ENCODE results near the gene NUP153.
A peak's percentile ranks its signal among the peaks of the same experiment; 100 is the strongest.
"Not testable (repeated sequence)": the region's sequence is repeated elsewhere in the genome, so short reads cannot be mapped to it uniquely, and the experiment has no call there.

Gene NUP153

DNA sequence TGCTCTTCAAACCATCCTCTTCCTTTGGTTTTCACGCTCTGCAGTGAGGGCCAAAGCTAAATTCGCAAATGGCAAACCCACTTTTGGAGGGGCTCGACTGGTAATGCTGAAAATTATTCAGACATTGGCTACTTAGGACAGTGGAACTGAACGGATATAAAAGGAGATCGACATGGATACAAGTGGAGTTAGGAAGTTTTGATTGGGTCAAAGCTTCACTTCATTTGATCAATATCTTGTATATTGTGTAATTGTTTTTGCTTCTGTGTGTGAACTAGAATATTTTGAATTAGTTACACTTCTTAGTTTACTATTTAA is 105.4 kb downstream of the NUP153 start:
- no peak for DNase-seq (ENCODE audit: low read depth)

GRCh38 chr6:17600527-17601385 is 106.0 kb downstream of the NUP153 start:
- peak; percentile 36 for DNase-seq (ENCODE audit: low read depth)

DNA sequence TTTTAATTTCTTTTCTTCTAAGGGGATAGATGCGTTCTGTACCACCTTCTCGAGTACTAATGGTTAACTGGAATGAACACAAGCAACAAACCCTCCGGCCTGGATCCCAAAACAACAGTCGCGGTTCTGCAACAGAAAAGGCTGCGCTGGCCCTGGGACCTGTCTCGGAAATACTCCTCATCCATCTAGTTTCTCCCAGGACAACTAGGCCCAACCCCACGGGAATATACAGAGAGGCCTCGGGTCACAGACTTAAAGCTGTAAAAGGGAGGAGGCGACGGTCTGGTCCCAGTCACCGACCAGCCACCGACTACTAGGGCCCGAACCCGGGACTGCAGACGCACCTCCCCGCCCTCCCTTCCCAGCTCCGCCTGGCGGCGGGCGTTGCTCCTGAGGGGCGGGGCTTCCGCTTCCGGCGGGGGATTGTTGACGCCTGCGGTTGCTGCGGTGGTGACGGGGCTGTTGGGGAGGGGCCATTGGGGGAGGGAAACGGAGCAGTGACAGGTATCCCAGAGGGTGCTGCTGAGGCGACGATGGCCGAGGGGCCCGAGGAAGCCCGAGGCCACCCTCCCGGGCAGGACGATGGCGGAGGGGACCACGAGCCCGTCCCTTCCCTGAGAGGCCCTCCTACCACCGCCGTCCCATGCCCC is 106.7 kb downstream of the NUP153 start, which contains the start of gene FAM8A1:
TSS of gene FAM8A1 (plus strand) at position 426 of the 650 bp plus-strand sequence. CDS start at position 534, 108 bp downstream.
- DNase-seq (ENCODE audit: low read depth) = peak; percentile 85

GRCh38 chr6:17596085-17596484 is 110.6 kb downstream of the NUP153 start:
- DNase-seq (ENCODE audit: low read depth) = no peak

GRCh38 chr6:17593246-17593645 is 113.5 kb downstream of the NUP153 start:
- DNase-seq (ENCODE audit: low read depth) = no peak

DNA sequence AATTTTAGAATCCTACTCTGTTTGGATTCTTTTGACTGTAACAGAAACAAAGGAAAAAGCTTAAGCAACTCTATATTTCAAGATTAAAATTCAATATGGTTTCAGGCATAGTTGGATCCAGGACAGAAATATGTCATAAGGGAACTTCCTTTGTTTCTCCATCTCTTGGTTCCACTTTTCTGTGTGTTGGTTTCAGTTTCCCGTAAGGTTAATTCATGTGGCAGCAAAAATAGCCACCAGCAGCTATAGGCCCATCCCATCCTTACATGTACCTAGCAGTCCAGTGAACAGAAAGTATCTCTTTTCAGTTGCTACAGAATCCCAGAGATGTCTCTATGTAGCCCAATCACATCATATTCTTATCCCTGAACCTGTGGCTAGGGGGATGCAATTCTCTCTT is 115.4 kb downstream of the NUP153 start:
- DNase-seq (ENCODE audit: low read depth) = no peak

DNA sequence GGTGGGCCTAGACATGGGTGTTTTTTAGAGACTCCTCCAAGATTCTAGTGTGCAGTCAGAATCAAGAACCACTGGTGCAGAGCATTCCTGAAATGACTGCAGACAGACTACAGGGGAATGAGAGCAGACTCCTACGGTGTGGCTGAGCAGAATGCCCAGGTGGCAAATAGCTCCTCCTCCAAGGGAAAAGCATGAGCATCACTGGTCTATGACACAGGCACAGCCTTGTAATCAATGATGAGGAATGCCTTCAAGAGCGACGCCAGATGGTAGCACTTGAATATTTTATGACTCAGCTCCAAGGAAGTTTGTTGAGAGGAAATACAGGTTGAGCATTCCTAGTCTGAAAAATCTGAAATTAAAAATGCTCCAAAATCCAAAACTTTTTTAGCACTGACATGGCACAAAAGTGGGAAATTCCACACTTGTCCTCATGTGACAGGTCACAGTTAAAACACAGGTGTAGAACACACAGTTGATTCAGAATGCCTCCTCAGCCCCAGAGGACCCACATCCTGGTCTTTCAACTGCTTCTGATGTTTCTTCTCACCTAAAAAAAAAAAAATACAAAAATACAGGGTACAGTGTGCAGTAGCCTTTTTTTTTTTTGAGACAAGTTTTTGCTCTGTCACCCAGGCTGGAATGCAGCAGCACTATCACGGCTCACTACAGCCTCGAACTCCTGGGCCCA is 117.2 kb downstream of the NUP153 start:
- DNase-seq (ENCODE audit: low read depth) = peak; percentile 91

GRCh38 chr6:17588011-17588410 is 118.7 kb downstream of the NUP153 start:
- DNase-seq (ENCODE audit: low read depth) = no peak

GRCh38 chr6:17586623-17587022 is 120.1 kb downstream of the NUP153 start:
- not testable (repeated sequence) for DNase-seq (ENCODE audit: low read depth)

DNA sequence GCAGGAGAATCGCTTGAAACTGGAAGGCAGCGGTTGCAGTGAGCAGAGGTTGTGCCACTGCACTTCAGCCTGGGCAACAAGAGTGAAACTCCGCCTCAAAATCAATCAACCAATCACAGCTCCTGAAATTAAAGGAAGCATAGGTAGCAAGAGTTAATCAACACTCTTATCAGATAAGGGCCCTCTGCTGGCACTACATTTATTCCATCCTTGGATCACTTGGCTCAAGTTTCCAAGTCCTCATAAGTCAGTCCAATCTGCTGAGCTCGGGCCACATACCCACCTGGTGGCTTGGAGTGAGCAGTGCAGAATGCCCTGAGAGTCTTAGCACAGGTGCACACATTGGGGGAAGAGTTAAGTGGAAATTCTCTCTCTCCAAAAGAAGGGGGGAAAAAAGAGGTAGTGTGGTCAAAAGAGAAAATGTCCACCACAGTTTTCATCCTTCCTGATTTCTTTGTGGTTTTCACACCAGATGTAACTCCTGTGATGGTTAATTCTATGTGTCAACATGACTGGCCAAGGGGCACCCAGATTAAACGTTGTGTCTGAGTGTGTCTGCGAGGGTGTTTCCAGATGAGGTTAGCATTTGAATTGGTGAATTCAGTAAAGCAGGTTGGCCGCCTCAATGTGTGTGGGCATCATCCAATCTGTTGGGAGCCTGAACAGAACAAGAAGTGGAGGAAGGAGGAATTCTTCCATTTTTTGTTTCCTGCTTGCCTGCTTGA is 120.8 kb downstream of the NUP153 start:
- DNase-seq (ENCODE audit: low read depth) = peak; percentile 9

DNA sequence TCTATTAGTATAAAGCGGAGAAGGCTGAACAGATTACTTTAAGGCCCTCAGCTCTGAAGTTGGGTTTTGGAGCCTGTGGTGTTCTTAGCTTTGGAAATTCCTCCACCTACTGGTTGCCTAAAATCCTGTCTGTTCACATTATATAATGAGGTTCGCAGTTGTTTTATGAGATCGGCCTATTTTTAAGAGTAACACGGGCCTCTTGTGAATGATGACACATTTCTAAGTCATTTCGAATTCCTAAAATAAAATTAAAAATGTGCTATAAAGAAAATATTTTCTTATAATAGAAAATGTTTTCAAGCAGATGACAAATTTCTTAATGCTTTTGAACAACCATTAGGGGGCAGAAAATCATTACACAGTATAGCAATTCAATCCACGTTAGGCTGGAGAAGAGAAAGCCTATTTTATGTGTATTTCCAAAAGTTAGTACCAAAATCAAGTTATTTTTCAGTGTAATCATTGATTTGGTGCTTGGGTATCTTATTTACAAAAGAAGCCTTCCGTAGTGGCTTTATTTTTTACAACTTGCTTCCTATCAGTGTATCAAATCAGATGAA is 122.4 kb downstream of the NUP153 start:
- DNase-seq (ENCODE audit: low read depth) = peak; percentile 82

DNA sequence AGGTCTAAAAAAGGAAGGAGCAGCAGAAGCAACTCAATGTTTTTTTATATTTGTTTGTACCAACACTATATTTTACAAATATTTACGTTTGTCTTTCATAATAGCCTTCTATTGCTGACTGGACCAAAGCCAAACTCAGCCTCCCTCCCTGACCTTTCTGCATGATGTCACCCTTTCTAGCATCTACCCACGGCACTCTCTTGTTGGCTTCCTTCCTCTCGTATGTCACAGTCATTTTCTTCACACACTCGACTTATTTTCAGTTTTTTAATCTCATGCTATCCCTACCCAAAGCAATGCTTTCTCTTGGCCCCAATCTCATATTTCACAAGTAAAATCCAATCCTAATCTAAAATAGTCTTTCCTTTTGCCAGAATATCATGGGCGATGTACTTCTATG is 122.9 kb downstream of the NUP153 start:
- DNase-seq (ENCODE audit: low read depth) = peak; percentile 67

DNA sequence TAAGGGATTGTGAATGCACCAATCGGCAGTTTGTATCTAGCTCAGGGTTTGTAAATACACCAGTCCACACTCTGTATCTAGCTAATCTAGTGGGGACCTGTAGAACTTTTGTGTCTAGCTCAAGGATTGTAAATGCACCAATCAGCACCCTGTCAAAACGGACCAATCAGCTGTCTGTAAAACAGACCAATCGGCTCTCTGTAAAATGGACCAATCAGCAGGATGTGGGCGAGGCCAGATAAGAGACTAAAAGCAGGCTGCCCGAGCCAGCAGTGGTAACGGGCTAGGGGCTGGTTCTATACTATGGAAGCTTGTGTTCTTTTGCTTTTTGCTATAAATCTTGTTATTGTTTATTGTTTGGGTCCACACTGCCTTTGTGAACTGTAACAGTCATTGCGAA is 125.4 kb downstream of the NUP153 start:
- not testable (repeated sequence) for DNase-seq (ENCODE audit: low read depth)

- peak; percentile 33 for DNase-seq (ENCODE audit: low read depth)
These were observed 126.1 kb downstream of the NUP153 start for GRCh38 chr6:17580518-17581048.

DNA sequence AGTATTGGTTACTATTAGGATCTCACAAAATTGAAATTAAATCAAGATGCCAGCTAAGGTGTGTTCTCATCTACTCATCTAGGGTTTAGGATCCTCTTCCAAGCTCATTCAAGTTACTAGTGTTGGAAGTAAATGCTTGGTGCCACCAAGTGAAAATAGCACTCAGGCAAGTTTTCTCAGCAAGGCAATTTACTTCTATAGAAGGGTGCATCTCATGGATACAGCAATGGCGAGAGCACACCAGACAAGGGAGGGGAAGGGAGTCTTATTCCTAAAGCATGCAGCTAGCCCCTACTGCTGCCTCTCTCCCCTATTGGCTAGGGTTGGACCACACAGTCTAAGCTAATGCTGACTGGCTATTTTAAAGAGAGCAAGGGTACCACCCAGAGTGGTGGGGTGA is 129.7 kb downstream of the NUP153 start:
- no peak for DNase-seq (ENCODE audit: low read depth)

GRCh38 chr6:17574866-17575560 is 131.7 kb downstream of the NUP153 start:
- DNase-seq (ENCODE audit: low read depth) = peak; percentile 88

DNA sequence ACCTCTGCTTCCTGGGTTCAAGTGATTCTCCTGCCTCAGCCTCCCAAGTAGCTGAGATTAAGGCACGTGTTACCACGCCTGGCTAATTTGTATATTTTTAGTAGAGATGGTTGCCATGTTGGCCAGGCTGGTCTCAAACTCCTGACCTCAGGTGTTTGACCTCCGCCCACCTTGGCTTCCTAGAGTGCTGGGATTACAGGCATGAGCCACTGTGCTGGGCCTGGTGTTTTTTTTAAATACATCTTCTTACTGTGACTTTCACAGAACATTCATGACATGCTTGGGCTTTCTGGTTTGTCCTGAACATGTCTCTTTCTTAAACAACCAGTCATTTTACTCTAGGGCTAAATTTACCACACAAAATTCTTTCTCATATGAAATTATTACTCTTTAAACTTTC is 141.3 kb downstream of the NUP153 start:
- no peak for DNase-seq (ENCODE audit: low read depth)

Measured in iris pigment epithelial cell (primary cell).